Activated CD8-positive, alpha-beta T cell treated with anti-CD3 and anti-CD28 coated beads for 36 hours (primary cell): ENCODE measurements around the gene GRK5. TPM values are rescaled to one million over a fixed set of nuclear protein-coding genes. Genes with fewer than 3 reads are reported as not detected.

Experiments
- ATAC-seq: fragments of 200-7000 bp; cut with Tn5 transposase; one replicate; pipeline ENCODE4 v1.10.0; 2021; ENCODE audit warnings: mild to moderate bottlenecking, moderate library complexity
- CTCF ChIA-PET: fragments of 350-600 bp; sonication (Branson Sonifier 250); formaldehyde crosslinking; loops from one replicate; lab custom pipeline; 2021; ENCODE audit warnings: antibody characterized with exemption; lab: Charles Lee
- POLR2A ChIA-PET: fragments of 350-600 bp; sonication (Branson Sonifier 250); formaldehyde crosslinking; loops from one replicate; lab custom pipeline; 2021; ENCODE audit warnings: antibody characterized with exemption; lab: Charles Lee
- DNase-seq: peaks from one replicate; pipeline ENCODE4 v3.0.0-alpha.2; 2020
- H3K27ac Mint-ChIP-seq: one replicate; pipeline ENCODE4 v1.8.0; 2021; ENCODE audit warnings: mild to moderate bottlenecking, mixed read lengths
- H3K27me3 Mint-ChIP-seq: one replicate; pipeline ENCODE4 v1.8.0; 2021; ENCODE audit warnings: mixed read lengths
- H3K36me3 Mint-ChIP-seq: one replicate; pipeline ENCODE4 v1.8.0; 2021; ENCODE audit warnings: low read depth, mixed read lengths
- H3K4me1 Mint-ChIP-seq: one replicate; pipeline ENCODE4 v1.8.0; 2021; ENCODE audit warnings: low read depth, mixed read lengths
- H3K4me3 Mint-ChIP-seq: one replicate; pipeline ENCODE4 v1.8.0; 2021; ENCODE audit warnings: mild to moderate bottlenecking, moderate library complexity, mixed read lengths
- H3K9me3 Mint-ChIP-seq: one replicate; pipeline ENCODE4 v1.8.0; 2021; ENCODE audit warnings: mixed read lengths
- CTCF ChIP-seq: fragments of 200-600 bp; IDR thresholded peaks from one replicate; pipeline ENCODE4 v1.8.0; 2022; ENCODE audit warnings: antibody characterized with exemption, mild to moderate bottlenecking
- intact Hi-C: fragments of 100-400 bp; cut with micrococcal nuclease; formaldehyde crosslinking; loops from one replicate; pipeline ENCODE4 v1.10.0; 2022
- total RNA-seq, 2 experiments: library from RNA; stranded (reverse); gene quantifications; one replicate each; pipeline ENCODE4 v1.2.3, GENCODE V29; 2021

GRK5 gene
- total RNA-seq, 2 experiments from 2014 or later = 14.8 to 15.6 TPM

GRCh38 chr10:119454990-119455389 is 247.6 kb downstream of the GRK5 start:
- H3K36me3 Mint-ChIP-seq = no peaks in the 10 kb centered on the region
- no peaks in the 10 kb centered on the region for H3K4me1 Mint-ChIP-seq
- DNase-seq (no peak), ATAC-seq (no peak)
- H3K4me3 Mint-ChIP-seq = no peak overlapping the region
- intact Hi-C loops = no loop called here
- CTCF ChIA-PET = no interaction called here
- POLR2A ChIA-PET = no interaction called here
- H3K9me3 Mint-ChIP-seq = no peaks in the 10 kb centered on the region
- no peak for TF ChIP-seq CTCF
- H3K27ac Mint-ChIP-seq = no peak overlapping the region
- no peaks in the 10 kb centered on the region for H3K27me3 Mint-ChIP-seq

GRCh38 chr10:119455609-119456434 is 248.5 kb downstream of the GRK5 start:
- no peak overlapping the region for H3K4me3 Mint-ChIP-seq
- intact Hi-C loops = no loop called here
- no peak for ATAC-seq

GRCh38 chr10:119456435-119456810 is 249.1 kb downstream of the GRK5 start:
- TF ChIP-seq CTCF = no peak
- H3K27ac Mint-ChIP-seq = no peak overlapping the region
- no peak overlapping the region for H3K4me3 Mint-ChIP-seq
- DNase-seq (no peak), ATAC-seq (no peak)
- ChIA-PET CTCF (interaction anchor here (1.6 to 4.7 kb wide), 4 partner anchors 11 to 250 kb away, joined by 4 to 35 read pairs (median 6); no protein-coding TSS in a partner anchor), POLR2A (no interaction called here)
- peaks cover 3% of the 10 kb centered on the region for H3K4me1 Mint-ChIP-seq
- no peaks in the 10 kb centered on the region for H3K27me3 Mint-ChIP-seq
- no peaks in the 10 kb centered on the region for H3K36me3 Mint-ChIP-seq
- intact Hi-C loops = no loop called here
- no peaks in the 10 kb centered on the region for H3K9me3 Mint-ChIP-seq

More at GRCh38 chr10:119455609-119456434, 248.5 kb downstream of the GRK5 start:
- Mint-ChIP-seq H3K36me3 (no peaks in the 10 kb centered on the region), H3K4me1 (no peaks in the 10 kb centered on the region), H3K27ac (no peak overlapping the region), H3K27me3 (no peaks in the 10 kb centered on the region), H3K9me3 (no peaks in the 10 kb centered on the region)
- CTCF ChIA-PET = interaction anchor here (1.6 to 4.7 kb wide), 3 partner anchors 11 to 88 kb away, joined by 4 to 35 read pairs (median 6); no protein-coding TSS in a partner anchor
- no peak for DNase-seq
- POLR2A ChIA-PET = no interaction called here
- no peak for TF ChIP-seq CTCF

GRCh38 chr10:119457966-119458766 is 250.8 kb downstream of the GRK5 start:
- Mint-ChIP-seq H3K9me3 (no peaks in the 10 kb centered on the region), H3K27me3 (no peaks in the 10 kb centered on the region), H3K36me3 (no peaks in the 10 kb centered on the region), H3K27ac (no peak overlapping the region), H3K4me3 (no peak overlapping the region), H3K4me1 (peaks cover 3% of the 10 kb centered on the region)
- DNase-seq = no peak
- intact Hi-C loops = no loop called here
- ChIA-PET POLR2A (no interaction called here), CTCF (interaction anchor here (1.1 to 4.7 kb wide), 5 partner anchors 13 to 252 kb away, joined by 3 to 35 read pairs (median 5); no protein-coding TSS in a partner anchor)
- no peak for ATAC-seq
- no peak for TF ChIP-seq CTCF
